ENCODE measurements around the gene GLYAT. TPM values are rescaled to one million over a fixed set of nuclear protein-coding genes. Genes with fewer than 3 reads are reported as not detected.

GLYAT gene
- total RNA-seq, 1 donor from 2014 or later, result not detected

DNA sequence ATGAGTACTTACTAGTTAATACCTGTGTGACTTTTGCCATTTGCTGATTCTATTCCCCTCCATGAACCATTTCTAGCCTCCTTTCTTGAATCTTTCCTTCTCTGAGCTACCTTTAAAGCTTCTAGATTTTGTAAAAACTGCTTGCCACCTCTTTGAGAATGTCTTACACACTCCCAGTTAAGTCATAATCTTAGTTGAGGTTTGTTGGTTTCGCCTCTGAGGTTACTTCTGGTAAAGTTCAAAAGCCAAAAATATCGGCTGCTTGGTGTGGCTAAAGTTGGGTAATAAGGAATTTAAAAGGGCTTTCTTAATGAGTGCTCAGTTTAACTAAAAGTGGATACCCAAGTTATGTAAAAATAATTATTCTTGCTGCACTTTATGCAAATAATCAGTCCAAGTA, 10.4 kb upstream of the GLYAT start:
- Histone ChIP-seq H3K4me1 (no peaks in the 10 kb centered on the region), H3K36me3 (no peaks in the 10 kb centered on the region), H3K27me3 (no peaks in the 10 kb centered on the region), H3K9me3 (no peaks in the 10 kb centered on the region), H3K4me3 (no peak overlapping the region), H3K27ac (no peak overlapping the region)
- no peak for DNase-seq
- TF ChIP-seq, protein P1, sequence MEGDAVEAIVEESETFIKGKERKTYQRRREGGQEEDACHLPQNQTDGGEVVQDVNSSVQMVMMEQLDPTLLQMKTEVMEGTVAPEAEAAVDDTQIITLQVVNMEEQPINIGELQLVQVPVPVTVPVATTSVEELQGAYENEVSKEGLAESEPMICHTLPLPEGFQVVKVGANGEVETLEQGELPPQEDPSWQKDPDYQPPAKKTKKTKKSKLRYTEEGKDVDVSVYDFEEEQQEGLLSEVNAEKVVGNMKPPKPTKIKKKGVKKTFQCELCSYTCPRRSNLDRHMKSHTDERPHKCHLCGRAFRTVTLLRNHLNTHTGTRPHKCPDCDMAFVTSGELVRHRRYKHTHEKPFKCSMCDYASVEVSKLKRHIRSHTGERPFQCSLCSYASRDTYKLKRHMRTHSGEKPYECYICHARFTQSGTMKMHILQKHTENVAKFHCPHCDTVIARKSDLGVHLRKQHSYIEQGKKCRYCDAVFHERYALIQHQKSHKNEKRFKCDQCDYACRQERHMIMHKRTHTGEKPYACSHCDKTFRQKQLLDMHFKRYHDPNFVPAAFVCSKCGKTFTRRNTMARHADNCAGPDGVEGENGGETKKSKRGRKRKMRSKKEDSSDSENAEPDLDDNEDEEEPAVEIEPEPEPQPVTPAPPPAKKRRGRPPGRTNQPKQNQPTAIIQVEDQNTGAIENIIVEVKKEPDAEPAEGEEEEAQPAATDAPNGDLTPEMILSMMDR (IDR thresholded peaks at IDR 0.05), result no peak
- intact Hi-C loops (cut with DNase I), result no loop called here
- no peak for ATAC-seq

DNA sequence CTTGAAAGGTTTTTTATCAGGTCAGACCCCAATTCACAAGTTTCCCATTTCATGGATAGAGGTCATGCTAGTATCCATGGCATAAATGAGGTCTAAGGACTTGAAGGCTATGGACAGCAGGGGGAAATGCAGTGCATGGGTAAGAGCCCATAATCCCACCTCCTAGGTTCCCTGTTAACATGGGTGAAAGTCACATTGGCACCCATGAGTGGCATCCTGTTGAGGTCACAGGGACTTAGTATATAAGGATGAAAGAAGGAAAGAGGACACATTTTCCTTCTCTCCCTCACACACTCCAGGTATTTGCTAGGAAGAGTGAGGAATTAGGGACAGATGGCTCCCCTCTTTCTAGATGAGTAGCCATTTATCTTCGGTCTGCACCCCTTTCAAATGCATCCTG, 9.4 kb upstream of the GLYAT start:
- ATAC-seq (no peak), DNase-seq (no peak)
- Histone ChIP-seq H3K27me3 (no peaks in the 10 kb centered on the region), H3K4me3 (no peak overlapping the region), H3K4me1 (no peaks in the 10 kb centered on the region), H3K27ac (no peak overlapping the region), H3K36me3 (no peaks in the 10 kb centered on the region), H3K9me3 (no peaks in the 10 kb centered on the region)
- intact Hi-C loops (cut with DNase I), result no loop called here
- TF ChIP-seq, protein P1 (IDR thresholded peaks at IDR 0.05), result no peak

DNA sequence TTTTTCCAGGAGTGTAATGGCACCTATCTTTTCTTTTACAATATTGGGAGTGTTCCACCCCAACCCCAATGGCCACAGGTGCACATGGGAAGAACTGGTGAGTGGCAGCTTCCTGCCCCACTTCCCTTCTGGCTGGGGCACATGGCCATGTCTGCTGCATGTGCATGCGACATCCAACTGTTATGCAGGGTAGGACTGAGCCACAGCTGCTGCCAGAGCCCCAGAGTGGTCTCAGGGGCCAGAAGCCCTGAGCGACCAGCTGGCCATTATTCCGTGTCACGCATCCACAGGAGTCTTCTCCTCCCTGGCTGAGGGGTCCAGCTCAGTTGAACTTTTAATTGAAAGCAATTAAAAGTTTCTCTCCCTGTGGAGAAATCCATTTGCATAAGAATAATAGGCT, 8.7 kb upstream of the GLYAT start:
- Histone ChIP-seq H3K4me1 (no peaks in the 10 kb centered on the region), H3K27me3 (no peaks in the 10 kb centered on the region), H3K36me3 (no peaks in the 10 kb centered on the region), H3K9me3 (no peaks in the 10 kb centered on the region), H3K27ac (no peak overlapping the region), H3K4me3 (no peak overlapping the region)
- TF ChIP-seq, protein P1 (IDR thresholded peaks at IDR 0.05), result no peak
- ATAC-seq (no peak), DNase-seq (peak; percentile 47)
- intact Hi-C loops (cut with DNase I), result no loop called here

DNA sequence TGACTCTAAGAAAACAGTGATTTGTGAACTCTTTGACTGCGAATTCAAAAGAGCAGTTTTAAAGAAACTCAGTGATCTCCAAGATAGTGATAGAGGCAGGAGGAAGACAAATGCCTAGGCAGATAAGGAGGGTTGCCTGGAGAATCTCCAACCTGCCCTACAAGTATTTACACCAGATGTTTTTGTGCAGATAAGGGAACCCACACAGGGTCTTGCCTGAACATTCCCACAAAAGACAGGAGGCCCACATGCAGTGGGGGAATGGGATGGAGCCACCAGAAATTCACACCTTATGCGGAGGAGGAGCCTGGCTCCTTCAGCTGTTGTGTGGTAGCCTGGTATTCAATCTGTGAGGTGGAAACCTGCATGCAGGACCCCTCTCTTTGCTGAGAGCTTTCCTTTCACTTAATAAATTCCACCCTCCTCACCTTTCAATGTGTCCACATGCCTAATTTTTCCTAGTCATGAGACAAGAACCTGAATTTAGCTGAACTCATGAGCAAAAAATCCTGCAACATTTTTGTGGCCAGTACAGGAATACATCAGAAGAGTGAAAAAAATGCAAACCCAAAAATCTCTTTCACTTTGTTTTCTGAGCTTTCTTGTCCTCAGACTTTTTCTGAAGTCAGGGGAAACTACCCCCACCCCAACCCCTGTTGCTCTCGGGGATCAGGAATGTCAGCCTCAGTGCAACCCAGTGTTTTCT, 8.1 kb upstream of the GLYAT start:
- no peak overlapping the region for H3K4me3 ChIP-seq
- intact Hi-C loops (cut with DNase I), result no loop called here
- no peak overlapping the region for H3K27ac ChIP-seq
- no peaks in the 10 kb centered on the region for H3K36me3 ChIP-seq
- no peaks in the 10 kb centered on the region for H3K27me3 ChIP-seq
- ATAC-seq (no peak), DNase-seq (no peak)
- TF ChIP-seq, protein P1 (IDR thresholded peaks at IDR 0.05), result no peak
- H3K4me1 ChIP-seq, result no peaks in the 10 kb centered on the region
- H3K9me3 ChIP-seq, result no peaks in the 10 kb centered on the region

DNA sequence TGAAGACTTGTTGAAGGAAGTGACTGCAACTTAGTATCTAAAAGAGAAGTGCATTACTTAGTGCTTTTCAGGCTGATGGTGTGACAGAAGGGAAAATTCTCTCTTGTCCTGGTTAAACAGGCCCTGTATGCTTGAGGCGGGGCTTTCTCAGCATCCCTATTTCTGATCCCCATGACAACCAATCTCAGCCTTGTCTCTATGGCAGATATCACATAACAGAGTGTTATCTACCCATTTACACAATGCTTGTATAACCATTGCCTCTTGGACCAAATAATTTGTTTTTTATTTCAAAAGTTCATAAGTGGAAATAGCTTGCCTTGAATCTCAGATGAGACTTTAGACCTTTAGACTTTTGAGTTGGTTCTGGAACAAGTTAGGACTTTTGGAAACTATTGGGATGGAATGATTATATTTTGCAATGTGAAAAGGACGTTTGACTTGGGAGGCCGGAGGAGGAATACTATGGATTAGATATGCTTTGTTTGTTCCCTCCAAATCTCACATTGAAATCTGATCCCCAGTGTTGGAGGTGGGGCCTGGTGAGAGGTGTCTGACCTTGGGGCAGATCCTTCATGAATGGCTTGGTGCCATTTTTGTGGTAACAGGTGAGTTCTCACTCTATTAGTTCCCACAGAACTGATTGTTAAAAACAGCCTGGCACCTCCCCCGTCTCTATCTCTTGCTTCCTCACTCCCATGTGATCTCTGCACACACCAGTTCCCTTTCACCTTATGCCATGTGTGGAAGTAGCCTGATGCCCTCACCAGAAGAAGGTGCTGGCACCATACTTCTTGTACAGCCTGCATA, 3.1 kb upstream of the GLYAT start:
- no peaks in the 10 kb centered on the region for H3K9me3 ChIP-seq
- no peak overlapping the region for H3K27ac ChIP-seq
- H3K4me1 ChIP-seq, result no peaks in the 10 kb centered on the region
- no peaks in the 10 kb centered on the region for H3K27me3 ChIP-seq
- H3K36me3 ChIP-seq, result no peaks in the 10 kb centered on the region
- no peak for DNase-seq
- intact Hi-C loops (cut with DNase I), result no loop called here
- ATAC-seq, result peak; percentile 14
- H3K4me3 ChIP-seq, result no peak overlapping the region
- TF ChIP-seq, protein P1 (IDR thresholded peaks at IDR 0.05), result no peak

Measured in upper lobe of right lung (tissue), 1 donor.